GM19193 (cell line): ENCODE data around the gene RAB35.

ENCODE experiments used
- POLR2A ChIP-seq: IDR thresholded peaks from 4 replicates; pipeline ENCODE4 v1.6.1; 2011; ENCODE audit not compliant: insufficient read depth, insufficient read length; ENCODE audit errors: extremely low read depth

RAB35 gene

GRCh38 chr12:120085920-120086645 lies 30.5 kb downstream of the RAB35 start:
- TF ChIP-seq POLR2A: no peak

DNA sequence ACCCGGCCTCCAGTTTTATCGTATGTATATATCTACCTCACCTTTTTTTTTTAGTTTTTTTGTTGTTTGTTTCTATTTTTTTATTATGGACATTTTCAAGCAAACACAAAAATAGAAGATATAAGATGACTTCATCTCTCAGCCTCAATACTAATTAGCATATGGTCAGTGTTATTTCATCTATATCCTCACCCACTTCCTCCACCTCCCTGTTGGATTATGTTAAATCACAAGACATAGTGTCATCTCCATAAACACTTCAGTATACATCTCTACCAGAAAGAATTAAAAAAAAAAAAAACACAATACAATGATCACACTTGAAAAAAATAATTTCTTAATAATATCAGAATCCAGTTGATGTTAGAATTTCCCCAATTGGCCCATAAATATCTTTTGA lies 34.9 kb downstream of the RAB35 start:
- no peak for TF ChIP-seq POLR2A

DNA sequence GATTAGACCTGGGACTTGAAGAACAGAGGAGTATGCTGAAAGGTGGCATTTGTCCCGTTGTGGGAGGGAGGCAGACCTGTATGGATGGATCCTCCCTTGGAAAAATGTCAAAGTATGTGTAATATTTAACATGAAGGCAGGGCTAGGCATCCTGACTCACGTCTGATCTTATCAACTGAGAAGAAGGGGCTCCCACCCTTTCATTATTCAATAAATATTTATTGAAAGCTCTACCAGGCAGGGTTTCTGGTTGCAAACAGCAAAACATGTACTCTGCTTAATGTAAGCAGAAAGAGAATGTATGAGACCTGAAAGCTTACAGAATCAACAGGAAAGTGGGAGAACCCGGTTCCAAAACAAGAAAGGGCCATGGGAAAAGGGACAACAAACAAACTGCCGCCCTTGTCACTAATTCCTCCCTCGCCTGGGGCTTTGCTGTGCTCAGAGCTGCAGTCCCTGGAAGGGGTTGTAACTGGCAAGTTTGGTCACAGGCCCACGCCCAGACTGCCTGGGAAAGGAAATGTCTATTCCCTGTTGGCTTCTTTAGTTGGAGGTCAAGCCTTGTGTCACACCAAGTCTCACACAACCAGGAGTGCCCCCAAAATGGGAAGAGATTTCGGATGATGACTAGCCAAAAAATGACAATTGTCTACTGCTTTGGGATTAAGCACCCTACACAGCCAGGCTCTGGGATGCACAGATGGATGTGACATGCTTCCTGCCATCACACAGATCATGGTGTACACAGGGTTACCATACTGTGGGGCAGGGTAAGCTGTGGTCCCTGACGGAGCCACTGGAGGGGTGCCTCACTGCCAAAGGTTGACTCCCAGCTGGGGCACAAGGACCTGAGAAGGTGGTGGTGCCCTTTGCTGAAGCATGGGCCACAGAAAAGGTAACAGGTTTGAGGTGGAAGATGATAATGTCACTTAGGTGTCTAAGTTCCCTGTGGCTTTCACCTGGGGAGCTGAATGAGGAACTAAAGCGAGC lies 36.8 kb downstream of the RAB35 start:
- no peak for TF ChIP-seq POLR2A

GRCh38 chr12:120078868-120079267 lies 37.7 kb downstream of the RAB35 start:
- no peak for TF ChIP-seq POLR2A

GRCh38 chr12:120077260-120077659 lies 39.3 kb downstream of the RAB35 start:
- TF ChIP-seq POLR2A: no peak

GRCh38 chr12:120076651-120077050 lies 39.9 kb downstream of the RAB35 start:
- TF ChIP-seq POLR2A: no peak

DNA sequence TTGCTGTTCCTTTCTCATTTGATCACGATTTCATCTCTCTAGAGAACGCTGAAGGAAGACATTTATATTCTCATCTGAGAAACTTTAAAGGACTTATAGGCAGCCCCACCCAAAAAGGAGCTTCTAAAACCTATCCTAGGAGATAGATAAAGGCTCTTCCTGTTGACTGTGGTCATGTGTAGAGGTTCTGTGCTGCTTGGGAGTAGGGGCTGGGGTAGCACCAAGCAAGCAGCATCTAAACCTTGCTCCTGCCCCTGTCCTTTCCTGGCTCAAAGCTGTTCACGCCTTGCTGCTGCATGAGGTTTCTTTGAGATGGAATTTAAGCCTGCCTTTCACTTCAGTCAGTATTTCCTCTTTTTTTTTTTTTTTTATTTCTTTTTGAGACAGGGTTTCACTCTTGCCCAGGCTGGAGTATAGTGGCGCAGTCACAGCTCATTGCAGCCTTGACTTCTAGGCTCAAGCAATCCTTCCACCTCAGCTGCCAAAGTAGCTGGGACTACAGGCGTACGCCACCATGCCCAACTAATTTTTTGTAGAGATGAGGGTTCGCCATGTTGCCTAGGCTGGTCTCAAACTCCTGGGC lies 41.4 kb downstream of the RAB35 start:
- no peak for TF ChIP-seq POLR2A

DNA sequence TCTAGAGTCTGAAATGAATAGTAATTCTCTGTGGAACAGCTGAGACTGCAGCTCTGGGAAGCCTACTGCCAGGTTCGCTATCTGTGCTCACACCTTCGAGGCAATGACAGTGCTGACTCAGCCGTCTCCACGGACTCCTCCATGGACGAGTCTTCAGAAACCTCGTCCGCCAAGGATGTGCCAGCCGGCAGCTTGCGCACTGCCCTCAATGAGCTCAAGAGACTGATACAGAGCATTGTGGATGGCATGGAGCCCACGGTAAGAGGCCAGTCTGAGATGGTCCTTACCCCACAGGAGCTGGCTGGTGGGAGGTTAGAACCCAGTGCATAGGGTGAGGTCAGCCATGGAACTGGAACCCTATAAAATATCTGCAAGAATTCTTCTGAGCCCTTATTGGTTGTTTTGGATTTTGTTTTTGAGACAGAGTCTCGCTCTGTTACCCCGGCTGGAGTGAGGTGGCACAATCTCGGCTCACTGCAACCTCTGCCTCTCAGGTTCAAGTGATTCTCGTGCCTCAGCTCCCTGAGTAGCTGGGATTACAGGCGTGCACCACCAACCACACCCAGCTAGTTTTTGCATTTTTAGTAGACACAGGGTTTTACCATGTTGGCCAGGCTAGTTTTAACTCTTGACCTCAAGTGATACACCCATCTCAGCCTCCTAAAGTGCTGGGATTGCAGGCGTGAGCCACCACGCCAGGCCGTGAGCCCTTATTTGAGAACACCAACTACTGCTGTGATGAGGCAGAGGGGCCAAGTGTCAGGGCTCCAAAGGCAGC lies 43.9 kb downstream of the RAB35 start:
- TF ChIP-seq POLR2A: no peak

GRCh38 chr12:120071493-120072020 lies 45.0 kb downstream of the RAB35 start:
- TF ChIP-seq POLR2A: no peak

DNA sequence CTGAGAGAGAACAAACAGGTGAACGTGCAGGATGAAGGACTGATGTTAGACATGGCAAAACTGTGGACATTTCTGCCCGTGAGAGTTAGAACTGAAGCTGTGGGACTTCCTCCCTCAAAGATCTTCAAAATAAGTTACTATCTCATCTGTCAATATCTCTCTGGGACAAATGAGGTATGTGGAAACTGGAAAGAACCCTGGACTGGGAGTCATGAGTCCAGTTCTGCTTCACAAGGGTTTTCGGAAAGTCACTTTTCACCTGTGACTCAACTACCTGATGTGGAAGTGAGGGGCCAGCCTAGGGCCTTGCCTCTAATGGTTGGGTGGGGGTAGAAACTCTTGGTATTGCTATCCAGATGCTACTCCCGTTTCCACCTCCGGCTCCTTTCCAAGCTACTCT lies 47.3 kb downstream of the RAB35 start:
- no peak for TF ChIP-seq POLR2A

DNA sequence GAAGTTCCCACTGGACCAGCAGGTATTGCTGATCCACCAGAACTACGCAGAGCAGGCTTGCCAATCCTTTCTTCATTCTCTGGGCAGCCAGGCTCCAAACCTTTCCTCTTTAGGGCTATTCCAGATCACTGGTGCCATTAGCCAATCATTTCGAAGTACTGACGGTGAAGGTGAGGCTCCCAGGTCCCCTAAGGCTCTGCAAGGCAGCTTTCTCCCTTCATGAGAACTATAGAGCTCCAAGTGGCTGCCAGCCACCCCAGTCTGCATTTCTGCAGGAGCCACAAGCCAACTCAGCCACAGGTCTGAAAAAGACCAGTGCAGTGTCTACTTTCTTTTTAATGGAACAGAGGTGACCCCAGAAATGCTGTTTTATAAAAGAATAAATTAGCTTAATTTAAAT lies 48.7 kb downstream of the RAB35 start:
- no peak for TF ChIP-seq POLR2A

GRCh38 chr12:120067084-120067869 lies 49.3 kb downstream of the RAB35 start:
- TF ChIP-seq POLR2A: no peak

- no peak for TF ChIP-seq POLR2A
Observed at GRCh38 chr12:120066341-120066740, 50.2 kb downstream of the RAB35 start.

- no peak for TF ChIP-seq POLR2A
Observed at GRCh38 chr12:120065472-120065871, 51.1 kb downstream of the RAB35 start.
